Karpas-422 (cell line): ENCODE results near the gene MAGI1. TPM values are rescaled to one million over a fixed set of nuclear protein-coding genes. Genes with fewer than 3 reads are reported as not detected.

Experiments used
- DNase-seq: peaks from one replicate; pipeline ENCODE4 v3.0.0-alpha.2; 2015
- H2AFZ ChIP-seq: fragments of 200-600 bp; sonication (generic); 2 replicates; pipeline ENCODE4 v1.6.1; 2014; ENCODE audit warnings: antibody characterized with exemption, low read length, mixed read lengths
- H3K27ac ChIP-seq: fragments of 200-600 bp; sonication (generic); 2 replicates; pipeline ENCODE4 v1.5.1; 2014; ENCODE audit warnings: mild to moderate bottlenecking, low read length, moderate library complexity
- H3K27me3 ChIP-seq: fragments of 200-600 bp; sonication (generic); 2 replicates; pipeline ENCODE4 v1.6.1; 2014; ENCODE audit warnings: low read length, mixed read lengths
- H3K36me3 ChIP-seq: fragments of 200-600 bp; sonication (generic); 2 replicates; pipeline ENCODE4 v1.6.1; 2014; ENCODE audit warnings: low read length, mixed read lengths; ENCODE audit not compliant: insufficient read depth
- H3K4me1 ChIP-seq: fragments of 200-600 bp; sonication (generic); 2 replicates; pipeline ENCODE4 v1.6.1; 2014; ENCODE audit warnings: mild to moderate bottlenecking, low read length, mixed read lengths
- H3K4me2 ChIP-seq: fragments of 200-600 bp; sonication (generic); 2 replicates; pipeline ENCODE4 v1.6.1; 2014; ENCODE audit warnings: low read length, low read depth, mild to moderate bottlenecking; ENCODE audit not compliant: poor library complexity, severe bottlenecking
- H3K4me3 ChIP-seq: fragments of 200-600 bp; sonication (generic); 2 replicates; pipeline ENCODE4 v1.5.1; 2014; ENCODE audit warnings: mild to moderate bottlenecking, antibody characterized with exemption, low read length, mixed read lengths
- H3K79me2 ChIP-seq: fragments of 200-600 bp; sonication (generic); 2 replicates; pipeline ENCODE4 v1.6.1; 2014; ENCODE audit warnings: mild to moderate bottlenecking, low read length, mixed read lengths
- H3K9ac ChIP-seq: fragments of 200-600 bp; sonication (generic); 2 replicates; pipeline ENCODE4 v1.6.0; 2014; ENCODE audit warnings: low read length
- H3K9me2 ChIP-seq: fragments of 200-600 bp; sonication (generic), shearing (Covaris generic); replicated peaks from 2 replicates; pipeline ENCODE4 v1.6.0; 2014; ENCODE audit warnings: mild to moderate bottlenecking, low read length, moderate library complexity; ENCODE audit not compliant: insufficient read depth
- H3K9me3 ChIP-seq: fragments of 300-700, 200-600 bp; sonication (generic); 2 replicates; pipeline ENCODE4 v1.6.1; 2014; ENCODE audit warnings: low read length, mixed read lengths
- H4K20me1 ChIP-seq: fragments of 200-600 bp; sonication (generic); 2 replicates; pipeline ENCODE4 v1.6.1; 2014; ENCODE audit warnings: mild to moderate bottlenecking, antibody characterized with exemption, low read length, low read depth; ENCODE audit not compliant: insufficient read depth
- total RNA-seq: library from RNA; depleted of rRNA; stranded (reverse); fragments of >200 nt; shearing (Covaris generic); gene quantifications from 2 replicates; pipeline ENCODE4 v1.2.3, GENCODE V29; 2014; ENCODE audit warnings: low replicate concordance

Gene MAGI1
- total RNA-seq, 1 experiment from 2014 or later: 0.71 TPM

- no peaks in the 10 kb centered on the region for H3K36me3 ChIP-seq
- no peaks in the 10 kb centered on the region for H3K4me1 ChIP-seq
- no peaks in the 10 kb centered on the region for H3K79me2 ChIP-seq
- no peak overlapping the region for H3K9ac ChIP-seq
- no peaks in the 10 kb centered on the region for H4K20me1 ChIP-seq
- no peak overlapping the region for H3K4me2 ChIP-seq
- no peak overlapping the region for H3K4me3 ChIP-seq
- H3K9me2 ChIP-seq: no peaks in the 10 kb centered on the region
- no peaks in the 10 kb centered on the region for H3K27me3 ChIP-seq
- no peak overlapping the region for H3K27ac ChIP-seq
- DNase-seq: no peak
- H2AFZ ChIP-seq: no peak overlapping the region
- no peaks in the 10 kb centered on the region for H3K9me3 ChIP-seq
These were observed 370.8 kb downstream of the MAGI1 start for GRCh38 chr3:65667963-65668362.

- no peak overlapping the region for H3K4me3 ChIP-seq
- no peaks in the 10 kb centered on the region for H3K9me2 ChIP-seq
- H4K20me1 ChIP-seq: no peaks in the 10 kb centered on the region
- no peaks in the 10 kb centered on the region for H3K27me3 ChIP-seq
- no peak for DNase-seq
- no peaks in the 10 kb centered on the region for H3K36me3 ChIP-seq
- H3K9me3 ChIP-seq: no peaks in the 10 kb centered on the region
- H3K27ac ChIP-seq: no peak overlapping the region
- no peaks in the 10 kb centered on the region for H3K79me2 ChIP-seq
- no peak overlapping the region for H3K4me2 ChIP-seq
- no peaks in the 10 kb centered on the region for H3K4me1 ChIP-seq
- H2AFZ ChIP-seq: no peak overlapping the region
- no peak overlapping the region for H3K9ac ChIP-seq
These were observed 372.1 kb downstream of the MAGI1 start for GRCh38 chr3:65666448-65667091.

GRCh38 chr3:65665915-65666314 is 372.8 kb downstream of the MAGI1 start:
- Histone ChIP-seq H3K4me2 (no peak overlapping the region), H3K4me1 (no peaks in the 10 kb centered on the region), H3K27me3 (no peaks in the 10 kb centered on the region), H3K27ac (no peak overlapping the region), H4K20me1 (no peaks in the 10 kb centered on the region), H2AFZ (no peak overlapping the region), H3K79me2 (no peaks in the 10 kb centered on the region), H3K9me3 (no peaks in the 10 kb centered on the region), H3K36me3 (no peaks in the 10 kb centered on the region), H3K9ac (no peak overlapping the region), H3K4me3 (no peak overlapping the region), H3K9me2 (no peaks in the 10 kb centered on the region)
- no peak for DNase-seq

GRCh38 chr3:65664931-65665330 is 373.8 kb downstream of the MAGI1 start:
- no peak overlapping the region for H3K9ac ChIP-seq
- H3K9me2 ChIP-seq: no peaks in the 10 kb centered on the region
- H3K27me3 ChIP-seq: no peaks in the 10 kb centered on the region
- no peaks in the 10 kb centered on the region for H4K20me1 ChIP-seq
- H3K4me2 ChIP-seq: no peak overlapping the region
- H3K4me1 ChIP-seq: no peaks in the 10 kb centered on the region
- no peak overlapping the region for H3K4me3 ChIP-seq
- no peak overlapping the region for H3K27ac ChIP-seq
- H3K9me3 ChIP-seq: no peaks in the 10 kb centered on the region
- no peaks in the 10 kb centered on the region for H3K79me2 ChIP-seq
- H3K36me3 ChIP-seq: no peaks in the 10 kb centered on the region
- no peak overlapping the region for H2AFZ ChIP-seq
- no peak for DNase-seq

GRCh38 chr3:65664446-65664845 is 374.3 kb downstream of the MAGI1 start:
- no peak overlapping the region for H3K4me3 ChIP-seq
- H2AFZ ChIP-seq: no peak overlapping the region
- H3K36me3 ChIP-seq: no peaks in the 10 kb centered on the region
- H3K9ac ChIP-seq: no peak overlapping the region
- no peak overlapping the region for H3K4me2 ChIP-seq
- no peaks in the 10 kb centered on the region for H3K9me2 ChIP-seq
- H3K79me2 ChIP-seq: no peaks in the 10 kb centered on the region
- no peaks in the 10 kb centered on the region for H4K20me1 ChIP-seq
- no peaks in the 10 kb centered on the region for H3K9me3 ChIP-seq
- no peaks in the 10 kb centered on the region for H3K27me3 ChIP-seq
- H3K27ac ChIP-seq: no peak overlapping the region
- no peak for DNase-seq
- H3K4me1 ChIP-seq: no peaks in the 10 kb centered on the region

GRCh38 chr3:65662095-65662494 is 376.6 kb downstream of the MAGI1 start:
- no peak overlapping the region for H3K27ac ChIP-seq
- H3K9me2 ChIP-seq: no peaks in the 10 kb centered on the region
- H3K9me3 ChIP-seq: no peaks in the 10 kb centered on the region
- no peaks in the 10 kb centered on the region for H3K36me3 ChIP-seq
- H3K9ac ChIP-seq: no peak overlapping the region
- H3K79me2 ChIP-seq: no peaks in the 10 kb centered on the region
- H2AFZ ChIP-seq: no peak overlapping the region
- no peak overlapping the region for H3K4me3 ChIP-seq
- no peak for DNase-seq
- H3K4me2 ChIP-seq: no peak overlapping the region
- no peaks in the 10 kb centered on the region for H3K4me1 ChIP-seq
- H4K20me1 ChIP-seq: no peaks in the 10 kb centered on the region
- no peaks in the 10 kb centered on the region for H3K27me3 ChIP-seq

GRCh38 chr3:65660000-65660598 is 378.6 kb downstream of the MAGI1 start:
- Histone ChIP-seq H3K4me2 (no peak overlapping the region), H3K27ac (no peak overlapping the region), H4K20me1 (no peaks in the 10 kb centered on the region), H3K4me1 (no peaks in the 10 kb centered on the region), H3K9me2 (no peaks in the 10 kb centered on the region), H3K79me2 (no peaks in the 10 kb centered on the region), H3K27me3 (no peaks in the 10 kb centered on the region), H2AFZ (no peak overlapping the region), H3K9me3 (no peaks in the 10 kb centered on the region), H3K4me3 (no peak overlapping the region), H3K36me3 (no peaks in the 10 kb centered on the region), H3K9ac (no peak overlapping the region)
- no peak for DNase-seq

- H3K9me3 ChIP-seq: no peaks in the 10 kb centered on the region
- H3K4me1 ChIP-seq: no peaks in the 10 kb centered on the region
- no peak for DNase-seq
- no peaks in the 10 kb centered on the region for H3K36me3 ChIP-seq
- no peaks in the 10 kb centered on the region for H3K79me2 ChIP-seq
- no peaks in the 10 kb centered on the region for H3K27me3 ChIP-seq
- H2AFZ ChIP-seq: no peak overlapping the region
- H3K4me3 ChIP-seq: no peak overlapping the region
- H3K9ac ChIP-seq: no peak overlapping the region
- no peaks in the 10 kb centered on the region for H4K20me1 ChIP-seq
- no peak overlapping the region for H3K27ac ChIP-seq
- no peak overlapping the region for H3K4me2 ChIP-seq
- no peaks in the 10 kb centered on the region for H3K9me2 ChIP-seq
These were observed 379.3 kb downstream of the MAGI1 start for GRCh38 chr3:65659396-65659795.
